K562 (cell line): ENCODE data around the gene CADPS2.

Source experiments
- EZH2 ChIP-seq: IDR thresholded peaks from 2 replicates; pipeline ENCODE4 v1.6.1; 2012; ENCODE audit warnings: low read depth, mild to moderate bottlenecking, inconsistent platforms, low read length, borderline replicate concordance
- GTF2E2 ChIP-seq: fragments of 200-800 bp; sonication (Bioruptor generic); IDR thresholded peaks from 2 replicates; pipeline ENCODE4 v1.6.1; 2016; ENCODE audit warnings: missing genetic modification characterization, missing compliant biosample characterization
- MCM2 ChIP-seq: fragments of 450-650 bp; IDR thresholded peaks from 2 replicates; pipeline ENCODE4 v1.6.1; 2017; ENCODE audit warnings: low read depth, mild to moderate bottlenecking
- POLR2A ChIP-seq: fragments of 450-650 bp; conservative IDR thresholded peaks from 2 replicates; pipeline ENCODE4 v1.6.1; 2016
- POLR2AphosphoS5 ChIP-seq: IDR thresholded peaks from 2 replicates; pipeline ENCODE4 v1.6.1; 2011; ENCODE audit warnings: mild to moderate bottlenecking, low read depth, low read length, moderate library complexity; ENCODE audit not compliant: control insufficient read depth, insufficient read depth
- ZBTB1 ChIP-seq: sonication (generic); formaldehyde crosslinking; IDR thresholded peaks from 2 replicates; pipeline ENCODE4 v1.8.1; 2023; ENCODE audit warnings: missing genetic modification reagents, low read depth, mild to moderate bottlenecking, borderline replicate concordance
- TF ChIP-seq, protein P1 (sequence below), 3 experiments: IDR thresholded peaks in 2 of 3; conservative IDR thresholded peaks in 1 of 3; 2 replicates each; pipeline ENCODE4 v1.5.1; 2011 to 2012; ENCODE audit warnings: low read length in 3 of 3, mild to moderate bottlenecking in 3 of 3, control low read depth in 2 of 3, improper control_type of control experiment in 1 of 3, inconsistent platforms in 1 of 3, low read depth in 1 of 3, mixed read lengths in 1 of 3, moderate library complexity in 1 of 3; ENCODE audit not compliant: insufficient read depth in 2 of 3
- TF ChIP-seq, protein P2 (sequence below), 2 experiments: fragments of 450-650 bp in 1 of 2; IDR thresholded peaks; 2 replicates each; pipeline ENCODE4 v1.6.1; 2011 to 2017; ENCODE audit warnings: low read depth in 2 of 2, antibody characterized with exemption in 1 of 2, borderline replicate concordance in 1 of 2, low read length in 1 of 2, mild to moderate bottlenecking in 1 of 2, mixed read lengths in 1 of 2; ENCODE audit not compliant: control insufficient read depth in 1 of 2
- TF ChIP-seq, protein P3 (sequence below): sonication (generic); formaldehyde crosslinking; IDR thresholded peaks from 2 replicates; pipeline ENCODE4 v1.5.0; 2020; ENCODE audit warnings: missing genetic modification reagents
- TF ChIP-seq, protein P4 (sequence below), 2 experiments: IDR thresholded peaks in 1 of 2; conservative IDR thresholded peaks in 1 of 2; 2 replicates each; pipeline ENCODE4 v1.6.1; 2016; ENCODE audit warnings: low read depth in 2 of 2, mild to moderate bottlenecking in 1 of 2, missing compliant biosample characterization in 1 of 2, missing genetic modification characterization in 1 of 2, moderate library complexity in 1 of 2
- TF ChIP-seq, protein P5 (sequence below): fragments of 200-400 bp; formaldehyde crosslinking; IDR thresholded peaks from 2 replicates; pipeline ENCODE4 v1.6.1; 2017; ENCODE audit warnings: mild to moderate bottlenecking, low read depth, low read length, moderate library complexity
- TF ChIP-seq, protein P6 (sequence below), 2 experiments: IDR thresholded peaks; 2 replicates each; pipeline ENCODE4 v1.6.1; 2011; ENCODE audit warnings: borderline replicate concordance in 1 of 2, control low read depth in 1 of 2, low read depth in 1 of 2, low read length in 1 of 2, mild to moderate bottlenecking in 1 of 2, mixed read lengths in 1 of 2, moderate library complexity in 1 of 2; ENCODE audit not compliant: insufficient read depth in 1 of 2, insufficient read length in 1 of 2, poor library complexity in 1 of 2, severe bottlenecking in 1 of 2; ENCODE audit errors: extremely low read depth in 1 of 2
- TF ChIP-seq, protein P7 (sequence below): fragments of 450-650 bp; formaldehyde crosslinking; IDR thresholded peaks from 2 replicates; pipeline ENCODE4 v1.4.0; 2020; ENCODE audit warnings: mild to moderate bottlenecking, moderate library complexity
- TF ChIP-seq, protein P8 (sequence below): sonication (generic); formaldehyde crosslinking; IDR thresholded peaks from 2 replicates; pipeline ENCODE4 v1.9.0; 2022; ENCODE audit warnings: mild to moderate bottlenecking, missing genetic modification reagents

DNA sequence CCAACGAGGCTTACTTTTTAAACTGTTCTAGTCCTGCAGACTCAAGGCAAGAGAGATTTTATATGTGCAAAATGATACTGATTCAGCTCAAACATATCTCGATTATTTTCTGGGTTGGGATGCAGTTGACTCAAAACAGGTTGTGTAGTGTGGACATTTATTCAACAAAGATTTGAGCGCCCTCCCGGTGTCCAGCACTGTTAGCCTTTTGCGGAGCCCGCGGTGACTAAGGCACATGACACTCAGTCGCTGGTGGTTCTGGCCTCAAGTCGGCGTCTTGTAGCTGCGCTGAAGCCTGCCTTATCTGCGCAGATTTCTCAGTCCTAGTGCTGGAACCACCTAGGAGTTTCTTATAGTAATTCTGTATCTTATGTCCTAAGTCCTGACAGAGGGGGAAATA lies 938 bp upstream of the CADPS2 start:
- TF ChIP-seq, protein P1, sequence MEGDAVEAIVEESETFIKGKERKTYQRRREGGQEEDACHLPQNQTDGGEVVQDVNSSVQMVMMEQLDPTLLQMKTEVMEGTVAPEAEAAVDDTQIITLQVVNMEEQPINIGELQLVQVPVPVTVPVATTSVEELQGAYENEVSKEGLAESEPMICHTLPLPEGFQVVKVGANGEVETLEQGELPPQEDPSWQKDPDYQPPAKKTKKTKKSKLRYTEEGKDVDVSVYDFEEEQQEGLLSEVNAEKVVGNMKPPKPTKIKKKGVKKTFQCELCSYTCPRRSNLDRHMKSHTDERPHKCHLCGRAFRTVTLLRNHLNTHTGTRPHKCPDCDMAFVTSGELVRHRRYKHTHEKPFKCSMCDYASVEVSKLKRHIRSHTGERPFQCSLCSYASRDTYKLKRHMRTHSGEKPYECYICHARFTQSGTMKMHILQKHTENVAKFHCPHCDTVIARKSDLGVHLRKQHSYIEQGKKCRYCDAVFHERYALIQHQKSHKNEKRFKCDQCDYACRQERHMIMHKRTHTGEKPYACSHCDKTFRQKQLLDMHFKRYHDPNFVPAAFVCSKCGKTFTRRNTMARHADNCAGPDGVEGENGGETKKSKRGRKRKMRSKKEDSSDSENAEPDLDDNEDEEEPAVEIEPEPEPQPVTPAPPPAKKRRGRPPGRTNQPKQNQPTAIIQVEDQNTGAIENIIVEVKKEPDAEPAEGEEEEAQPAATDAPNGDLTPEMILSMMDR (IDR thresholded peaks at IDR 0.05 in 2 of 3, conservative IDR thresholded peaks at IDR 0.05 in 1 of 3; ENCODE audit: insufficient read depth in 2 of 3, low read depth in 1 of 3, low read length in 3 of 3): 0 out of 6 replicates have a peak, but pooled peaks of 1 of the 3 experiments have one; percentile 13
- TF ChIP-seq POLR2AphosphoS5 (no peak), EZH2 (no peak), ZBTB1 (CRISPR knock-in tag) (no peak), MCM2 (no peak), POLR2A (no peak), GTF2E2 (no peak)
- TF ChIP-seq, protein P2, sequence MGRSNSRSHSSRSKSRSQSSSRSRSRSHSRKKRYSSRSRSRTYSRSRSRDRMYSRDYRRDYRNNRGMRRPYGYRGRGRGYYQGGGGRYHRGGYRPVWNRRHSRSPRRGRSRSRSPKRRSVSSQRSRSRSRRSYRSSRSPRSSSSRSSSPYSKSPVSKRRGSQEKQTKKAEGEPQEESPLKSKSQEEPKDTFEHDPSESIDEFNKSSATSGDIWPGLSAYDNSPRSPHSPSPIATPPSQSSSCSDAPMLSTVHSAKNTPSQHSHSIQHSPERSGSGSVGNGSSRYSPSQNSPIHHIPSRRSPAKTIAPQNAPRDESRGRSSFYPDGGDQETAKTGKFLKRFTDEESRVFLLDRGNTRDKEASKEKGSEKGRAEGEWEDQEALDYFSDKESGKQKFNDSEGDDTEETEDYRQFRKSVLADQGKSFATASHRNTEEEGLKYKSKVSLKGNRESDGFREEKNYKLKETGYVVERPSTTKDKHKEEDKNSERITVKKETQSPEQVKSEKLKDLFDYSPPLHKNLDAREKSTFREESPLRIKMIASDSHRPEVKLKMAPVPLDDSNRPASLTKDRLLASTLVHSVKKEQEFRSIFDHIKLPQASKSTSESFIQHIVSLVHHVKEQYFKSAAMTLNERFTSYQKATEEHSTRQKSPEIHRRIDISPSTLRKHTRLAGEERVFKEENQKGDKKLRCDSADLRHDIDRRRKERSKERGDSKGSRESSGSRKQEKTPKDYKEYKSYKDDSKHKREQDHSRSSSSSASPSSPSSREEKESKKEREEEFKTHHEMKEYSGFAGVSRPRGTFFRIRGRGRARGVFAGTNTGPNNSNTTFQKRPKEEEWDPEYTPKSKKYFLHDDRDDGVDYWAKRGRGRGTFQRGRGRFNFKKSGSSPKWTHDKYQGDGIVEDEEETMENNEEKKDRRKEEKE (IDR thresholded peaks at IDR 0.05; ENCODE audit: borderline replicate concordance in 1 of 2, control insufficient read depth in 1 of 2, low read depth in 2 of 2, low read length in 1 of 2): no peak
- TF ChIP-seq, protein P3, sequence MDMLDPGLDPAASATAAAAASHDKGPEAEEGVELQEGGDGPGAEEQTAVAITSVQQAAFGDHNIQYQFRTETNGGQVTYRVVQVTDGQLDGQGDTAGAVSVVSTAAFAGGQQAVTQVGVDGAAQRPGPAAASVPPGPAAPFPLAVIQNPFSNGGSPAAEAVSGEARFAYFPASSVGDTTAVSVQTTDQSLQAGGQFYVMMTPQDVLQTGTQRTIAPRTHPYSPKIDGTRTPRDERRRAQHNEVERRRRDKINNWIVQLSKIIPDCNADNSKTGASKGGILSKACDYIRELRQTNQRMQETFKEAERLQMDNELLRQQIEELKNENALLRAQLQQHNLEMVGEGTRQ: 0 out of 2 replicates have a peak, but pooled peaks have one; percentile 9
- TF ChIP-seq, protein P4, sequence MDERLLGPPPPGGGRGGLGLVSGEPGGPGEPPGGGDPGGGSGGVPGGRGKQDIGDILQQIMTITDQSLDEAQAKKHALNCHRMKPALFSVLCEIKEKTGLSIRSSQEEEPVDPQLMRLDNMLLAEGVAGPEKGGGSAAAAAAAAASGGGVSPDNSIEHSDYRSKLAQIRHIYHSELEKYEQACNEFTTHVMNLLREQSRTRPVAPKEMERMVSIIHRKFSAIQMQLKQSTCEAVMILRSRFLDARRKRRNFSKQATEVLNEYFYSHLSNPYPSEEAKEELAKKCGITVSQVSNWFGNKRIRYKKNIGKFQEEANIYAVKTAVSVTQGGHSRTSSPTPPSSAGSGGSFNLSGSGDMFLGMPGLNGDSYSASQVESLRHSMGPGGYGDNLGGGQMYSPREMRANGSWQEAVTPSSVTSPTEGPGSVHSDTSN (CRISPR knock-in tag; IDR thresholded peaks at IDR 0.05; ENCODE audit: low read depth): no peak
- TF ChIP-seq, protein P4 (tag; conservative IDR thresholded peaks at IDR 0.05; ENCODE audit: low read depth): no peak
- TF ChIP-seq, protein P5, sequence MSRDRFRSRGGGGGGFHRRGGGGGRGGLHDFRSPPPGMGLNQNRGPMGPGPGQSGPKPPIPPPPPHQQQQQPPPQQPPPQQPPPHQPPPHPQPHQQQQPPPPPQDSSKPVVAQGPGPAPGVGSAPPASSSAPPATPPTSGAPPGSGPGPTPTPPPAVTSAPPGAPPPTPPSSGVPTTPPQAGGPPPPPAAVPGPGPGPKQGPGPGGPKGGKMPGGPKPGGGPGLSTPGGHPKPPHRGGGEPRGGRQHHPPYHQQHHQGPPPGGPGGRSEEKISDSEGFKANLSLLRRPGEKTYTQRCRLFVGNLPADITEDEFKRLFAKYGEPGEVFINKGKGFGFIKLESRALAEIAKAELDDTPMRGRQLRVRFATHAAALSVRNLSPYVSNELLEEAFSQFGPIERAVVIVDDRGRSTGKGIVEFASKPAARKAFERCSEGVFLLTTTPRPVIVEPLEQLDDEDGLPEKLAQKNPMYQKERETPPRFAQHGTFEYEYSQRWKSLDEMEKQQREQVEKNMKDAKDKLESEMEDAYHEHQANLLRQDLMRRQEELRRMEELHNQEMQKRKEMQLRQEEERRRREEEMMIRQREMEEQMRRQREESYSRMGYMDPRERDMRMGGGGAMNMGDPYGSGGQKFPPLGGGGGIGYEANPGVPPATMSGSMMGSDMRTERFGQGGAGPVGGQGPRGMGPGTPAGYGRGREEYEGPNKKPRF: no peak
- TF ChIP-seq, protein P6, sequence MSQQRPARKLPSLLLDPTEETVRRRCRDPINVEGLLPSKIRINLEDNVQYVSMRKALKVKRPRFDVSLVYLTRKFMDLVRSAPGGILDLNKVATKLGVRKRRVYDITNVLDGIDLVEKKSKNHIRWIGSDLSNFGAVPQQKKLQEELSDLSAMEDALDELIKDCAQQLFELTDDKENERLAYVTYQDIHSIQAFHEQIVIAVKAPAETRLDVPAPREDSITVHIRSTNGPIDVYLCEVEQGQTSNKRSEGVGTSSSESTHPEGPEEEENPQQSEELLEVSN (IDR thresholded peaks at IDR 0.05; ENCODE audit: borderline replicate concordance in 1 of 2, extremely low read depth in 1 of 2, insufficient read depth in 1 of 2, insufficient read length in 1 of 2, low read depth in 1 of 2, low read length in 1 of 2, poor library complexity in 1 of 2, severe bottlenecking in 1 of 2): peak in 1 of 2 experiments; percentile 24
- TF ChIP-seq, protein P7, sequence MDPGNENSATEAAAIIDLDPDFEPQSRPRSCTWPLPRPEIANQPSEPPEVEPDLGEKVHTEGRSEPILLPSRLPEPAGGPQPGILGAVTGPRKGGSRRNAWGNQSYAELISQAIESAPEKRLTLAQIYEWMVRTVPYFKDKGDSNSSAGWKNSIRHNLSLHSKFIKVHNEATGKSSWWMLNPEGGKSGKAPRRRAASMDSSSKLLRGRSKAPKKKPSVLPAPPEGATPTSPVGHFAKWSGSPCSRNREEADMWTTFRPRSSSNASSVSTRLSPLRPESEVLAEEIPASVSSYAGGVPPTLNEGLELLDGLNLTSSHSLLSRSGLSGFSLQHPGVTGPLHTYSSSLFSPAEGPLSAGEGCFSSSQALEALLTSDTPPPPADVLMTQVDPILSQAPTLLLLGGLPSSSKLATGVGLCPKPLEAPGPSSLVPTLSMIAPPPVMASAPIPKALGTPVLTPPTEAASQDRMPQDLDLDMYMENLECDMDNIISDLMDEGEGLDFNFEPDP (CRISPR knock-in tag): no peak
- TF ChIP-seq, protein P8, sequence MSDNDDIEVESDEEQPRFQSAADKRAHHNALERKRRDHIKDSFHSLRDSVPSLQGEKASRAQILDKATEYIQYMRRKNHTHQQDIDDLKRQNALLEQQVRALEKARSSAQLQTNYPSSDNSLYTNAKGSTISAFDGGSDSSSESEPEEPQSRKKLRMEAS: no peak
